HEK293 (cell line): ENCODE data around the gene BBS9.

ENCODE experiments used
- CTCF ChIA-PET: fragments of 350-600 bp; formaldehyde crosslinking; extraction: SDS; loops from one replicate; lab custom pipeline; 2021; ENCODE audit warnings: antibody characterized with exemption; lab: Yijun Ruan, JAX
- POLR2A ChIA-PET: fragments of 300-600 bp; formaldehyde crosslinking; extraction: SDS; loops from one replicate; lab custom pipeline; 2020; ENCODE audit warnings: antibody characterized with exemption, inconsistent platforms; lab: Yijun Ruan, JAX
- H3K27ac ChIP-seq: fragments of 200-500 bp; sonication (Bioruptor generic); 2 replicates; pipeline ENCODE4 v1.5.1; 2014; ENCODE audit warnings: low read depth, low read length, control low read depth, inconsistent platforms; ENCODE audit errors: extremely low read depth
- H3K36me3 ChIP-seq, 2 experiments: fragments of 200-500 bp in 1 of 2; sonication (Bioruptor generic) in 1 of 2; 1 replicate in 1 of 2; 2 replicates in 1 of 2; pipeline ENCODE4 v1.5.1; 2014 to 2017; ENCODE audit warnings: inconsistent platforms in 2 of 2, low read length in 2 of 2; ENCODE audit not compliant: control insufficient read depth in 2 of 2, insufficient read depth in 1 of 2
- H3K4me1 ChIP-seq: fragments of 200-500 bp; sonication (Bioruptor generic); 2 replicates; pipeline ENCODE4 v1.5.1; 2014; ENCODE audit warnings: mild to moderate bottlenecking, low read length, inconsistent platforms; ENCODE audit not compliant: control insufficient read depth, insufficient read depth
- H3K4me3 ChIP-seq: 2 replicates; pipeline ENCODE4 v1.5.1; 2011; ENCODE audit warnings: low read depth, mild to moderate bottlenecking, control low read depth, low read length, moderate library complexity
- H3K9me3 ChIP-seq: fragments of 200-500 bp; sonication (Bioruptor generic); 2 replicates; pipeline ENCODE4 v1.5.1; 2014; ENCODE audit warnings: low read depth, low read length, inconsistent platforms; ENCODE audit not compliant: control insufficient read depth, insufficient read depth
- ATF2 ChIP-seq: fragments of 450-650 bp; formaldehyde crosslinking; IDR thresholded peaks from 2 replicates; pipeline ENCODE4 v1.5.1; 2016; ENCODE audit warnings: missing biosample characterization, missing genetic modification characterization, low read depth
- ELK4 ChIP-seq: IDR thresholded peaks from 2 replicates; pipeline ENCODE4 v1.6.1; 2011; ENCODE audit warnings: mild to moderate bottlenecking, low read depth, low read length, borderline replicate concordance
- KLF7 ChIP-seq: fragments of 450-650 bp; formaldehyde crosslinking; IDR thresholded peaks from 2 replicates; pipeline ENCODE4 v1.5.1; 2016; ENCODE audit warnings: missing biosample characterization, missing genetic modification characterization, borderline replicate concordance
- RBAK ChIP-seq: fragments of 450-650 bp; formaldehyde crosslinking; IDR thresholded peaks from 2 replicates; pipeline ENCODE4 v1.5.1; 2016; ENCODE audit warnings: missing biosample characterization, missing genetic modification characterization
- TSHZ1 ChIP-seq: fragments of 450-650 bp; formaldehyde crosslinking; IDR thresholded peaks from 2 replicates; pipeline ENCODE4 v1.5.1; 2016; ENCODE audit warnings: missing biosample characterization, missing genetic modification characterization, borderline replicate concordance
- ZBTB20 ChIP-seq: fragments of 450-650 bp; formaldehyde crosslinking; IDR thresholded peaks from 2 replicates; pipeline ENCODE4 v1.5.1; 2016; ENCODE audit warnings: missing biosample characterization, missing genetic modification characterization
- ZBTB49 ChIP-seq: fragments of 450-650 bp; formaldehyde crosslinking; IDR thresholded peaks from 2 replicates; pipeline ENCODE4 v1.5.1; 2016; ENCODE audit warnings: missing biosample characterization, missing genetic modification characterization, low read depth
- ZNF10 ChIP-seq: fragments of 450-650 bp; formaldehyde crosslinking; IDR thresholded peaks from 2 replicates; pipeline ENCODE4 v1.5.1; 2017; ENCODE audit warnings: missing biosample characterization, missing genetic modification characterization
- ZNF175 ChIP-seq: fragments of 450-650 bp; formaldehyde crosslinking; IDR thresholded peaks from 2 replicates; pipeline ENCODE4 v1.5.1; 2016; ENCODE audit warnings: missing biosample characterization, missing genetic modification characterization
- ZNF184 ChIP-seq: fragments of 450-650 bp; IDR thresholded peaks from 2 replicates; pipeline ENCODE4 v1.5.1; 2018; ENCODE audit warnings: missing biosample characterization, mild to moderate bottlenecking, missing genetic modification characterization
- ZNF211 ChIP-seq: fragments of 450-650 bp; formaldehyde crosslinking; IDR thresholded peaks from 2 replicates; pipeline ENCODE4 v1.5.1; 2016; ENCODE audit warnings: low read depth, missing biosample characterization, missing genetic modification characterization
- ZNF26 ChIP-seq: fragments of 450-650 bp; formaldehyde crosslinking; IDR thresholded peaks from 2 replicates; pipeline ENCODE4 v1.5.1; 2016; ENCODE audit warnings: missing biosample characterization, missing genetic modification characterization
- ZNF302 ChIP-seq: fragments of 450-650 bp; formaldehyde crosslinking; IDR thresholded peaks from 2 replicates; pipeline ENCODE4 v1.5.1; 2016; ENCODE audit warnings: missing biosample characterization, missing genetic modification characterization, low read depth
- ZNF449 ChIP-seq: fragments of 450-650 bp; formaldehyde crosslinking; IDR thresholded peaks from 2 replicates; pipeline ENCODE4 v1.5.1; 2017; ENCODE audit warnings: missing biosample characterization, mild to moderate bottlenecking, missing genetic modification characterization, moderate library complexity
- ZNF514 ChIP-seq: fragments of 450-650 bp; formaldehyde crosslinking; IDR thresholded peaks from 2 replicates; pipeline ENCODE4 v1.5.1; 2016; ENCODE audit warnings: missing biosample characterization, missing genetic modification characterization
- ZNF660 ChIP-seq: fragments of 450-650 bp; IDR thresholded peaks from 2 replicates; pipeline ENCODE4 v1.5.1; 2018; ENCODE audit warnings: missing biosample characterization, mild to moderate bottlenecking, missing genetic modification characterization

The BBS9 gene

GRCh38 chr7:33373195-33373594, 243.8 kb downstream of the BBS9 start:
- H3K36me3 ChIP-seq = no peaks in the 10 kb centered on the region
- no peaks in the 10 kb centered on the region for H3K4me1 ChIP-seq
- H3K9me3 ChIP-seq = no peaks in the 10 kb centered on the region
- ChIA-PET CTCF (no interaction called here), POLR2A (no interaction called here)
- H3K4me3 ChIP-seq = no peak overlapping the region
- H3K27ac ChIP-seq = no peak overlapping the region
- TF ChIP-seq KLF7 (no peak), ZBTB49 (no peak), ZNF302 (no peak), ZNF10 (tag by site-specific recombination) (no peak), ZNF175 (tag by site-specific recombination) (no peak)

- TF ChIP-seq ZNF514 = no peak
- TF ChIP-seq ZBTB20 = no peak
- TF ChIP-seq ZNF449 = no peak
- TF ChIP-seq ATF2 = no peak
- TF ChIP-seq ZNF26 (tag by site-specific recombination) = no peak
- TF ChIP-seq ZNF660 = no peak
- TF ChIP-seq TSHZ1 (tag by site-specific recombination) = no peak
- no peak for TF ChIP-seq ELK4
- TF ChIP-seq ZNF184 = no peak
- TF ChIP-seq ZNF211 (tag by site-specific recombination) = no peak
- no peak for TF ChIP-seq RBAK
- Histone ChIP-seq H3K36me3 (no peaks in the 10 kb centered on the region), H3K9me3 (no peaks in the 10 kb centered on the region), H3K27ac (no peak overlapping the region), H3K4me1 (no peaks in the 10 kb centered on the region), H3K4me3 (no peak overlapping the region)
- CTCF ChIA-PET = no interaction called here
- POLR2A ChIA-PET = no interaction called here
These were observed 250.6 kb downstream of the BBS9 start for GRCh38 chr7:33379891-33380525.
